GM21360 (cell line): Measurements from ENCODE around the gene HNRNPM.
"Not testable (repeated sequence)": the region's sequence is repeated elsewhere in the genome, so short reads cannot be mapped to it uniquely, and the experiment has no call there.

Source experiments
- ATAC-seq: cut with Tn5 transposase; IDR thresholded peaks from one replicate; pipeline ENCODE4 v1.9.1; 2021; ENCODE audit warnings: mild to moderate bottlenecking, moderate library complexity; ENCODE audit not compliant: unreplicated experiment

Gene HNRNPM, protein sequence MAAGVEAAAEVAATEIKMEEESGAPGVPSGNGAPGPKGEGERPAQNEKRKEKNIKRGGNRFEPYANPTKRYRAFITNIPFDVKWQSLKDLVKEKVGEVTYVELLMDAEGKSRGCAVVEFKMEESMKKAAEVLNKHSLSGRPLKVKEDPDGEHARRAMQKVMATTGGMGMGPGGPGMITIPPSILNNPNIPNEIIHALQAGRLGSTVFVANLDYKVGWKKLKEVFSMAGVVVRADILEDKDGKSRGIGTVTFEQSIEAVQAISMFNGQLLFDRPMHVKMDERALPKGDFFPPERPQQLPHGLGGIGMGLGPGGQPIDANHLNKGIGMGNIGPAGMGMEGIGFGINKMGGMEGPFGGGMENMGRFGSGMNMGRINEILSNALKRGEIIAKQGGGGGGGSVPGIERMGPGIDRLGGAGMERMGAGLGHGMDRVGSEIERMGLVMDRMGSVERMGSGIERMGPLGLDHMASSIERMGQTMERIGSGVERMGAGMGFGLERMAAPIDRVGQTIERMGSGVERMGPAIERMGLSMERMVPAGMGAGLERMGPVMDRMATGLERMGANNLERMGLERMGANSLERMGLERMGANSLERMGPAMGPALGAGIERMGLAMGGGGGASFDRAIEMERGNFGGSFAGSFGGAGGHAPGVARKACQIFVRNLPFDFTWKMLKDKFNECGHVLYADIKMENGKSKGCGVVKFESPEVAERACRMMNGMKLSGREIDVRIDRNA

DNA sequence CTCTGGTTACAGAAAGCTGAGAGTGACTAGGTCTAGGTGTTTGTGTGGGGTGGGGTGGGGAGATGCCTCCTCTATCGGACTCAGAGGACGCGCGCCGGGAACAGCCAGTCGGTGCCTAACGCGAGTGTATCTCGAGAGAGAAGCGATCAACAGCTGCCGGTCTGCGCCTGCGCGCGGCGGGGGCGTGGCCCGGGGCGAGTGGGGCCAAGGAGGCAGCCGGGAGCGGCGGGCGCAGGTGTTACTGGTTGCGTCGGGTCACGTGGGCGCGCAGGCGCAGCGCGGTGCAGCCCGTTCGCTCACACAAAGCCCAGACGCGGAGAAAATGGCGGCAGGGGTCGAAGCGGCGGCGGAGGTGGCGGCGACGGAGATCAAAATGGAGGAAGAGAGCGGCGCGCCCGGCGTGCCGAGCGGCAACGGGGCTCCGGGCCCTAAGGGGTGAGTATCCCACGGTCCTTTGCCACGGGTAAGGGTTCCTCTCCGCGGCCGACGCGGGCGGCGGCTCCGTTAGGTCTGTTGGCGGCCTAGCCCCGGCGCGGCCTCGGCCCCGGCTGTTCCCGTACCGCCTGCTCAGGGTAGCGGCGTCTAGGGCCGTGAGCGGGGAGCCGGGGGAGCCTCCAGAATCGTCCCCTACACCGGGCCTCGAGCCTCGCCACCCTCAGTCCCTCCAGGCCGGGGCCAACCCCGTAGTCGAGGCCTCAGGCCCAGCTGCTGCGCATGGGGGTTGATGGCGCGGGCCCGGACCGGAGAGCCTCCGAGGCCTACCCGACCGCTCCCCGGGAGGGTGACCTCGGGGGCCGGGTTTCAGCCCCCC is at the start of gene HNRNPM:
Gene HNRNPM (plus strand): TSS at position 299 of the 811 bp plus-strand sequence. CDS start 24 bp downstream, at position 323.
- ATAC-seq: peak; percentile 75

DNA sequence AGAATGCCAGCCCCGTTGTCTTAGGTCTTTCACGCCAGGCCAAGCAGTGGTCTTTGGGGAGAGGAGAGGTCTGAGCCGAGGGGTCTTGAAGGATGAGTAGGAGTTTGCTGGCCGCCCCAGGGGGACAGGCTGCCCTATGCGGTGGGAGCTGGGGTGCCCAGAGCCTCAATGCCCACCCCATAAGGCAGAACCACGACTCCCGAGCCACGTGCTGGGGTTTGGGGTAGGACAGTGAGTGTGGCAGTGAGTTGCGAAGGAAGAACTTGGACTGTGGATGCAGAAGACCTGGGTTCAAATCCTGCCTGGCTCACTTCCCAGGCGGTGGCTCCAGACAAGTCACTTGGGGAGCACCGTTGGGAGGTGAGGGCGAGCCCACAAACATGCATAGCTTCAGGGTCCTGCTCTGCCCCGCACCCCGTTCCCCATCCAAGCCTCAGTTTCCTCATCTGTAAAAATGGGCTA is 49.1 kb upstream of the HNRNPM start:
- no peak for ATAC-seq

DNA sequence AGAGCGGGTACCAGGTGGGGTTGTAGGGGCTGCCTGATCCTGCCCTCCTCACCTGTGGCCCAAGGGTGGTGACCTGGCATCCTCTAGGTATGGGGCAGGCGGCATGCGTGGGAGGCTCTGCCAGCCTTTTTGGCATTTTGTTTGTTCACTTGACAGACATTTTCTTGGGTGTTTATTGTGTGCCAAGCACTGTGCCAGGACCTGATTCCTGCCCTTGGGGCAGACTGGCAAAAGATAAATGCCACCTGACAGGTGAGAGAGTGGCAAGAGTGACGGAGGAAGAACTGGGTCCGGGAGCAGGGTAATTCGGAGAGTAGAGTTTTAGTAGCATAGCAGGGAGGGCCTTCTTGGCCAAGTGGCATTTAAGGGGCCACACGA is 48.6 kb upstream of the HNRNPM start:
- no peak for ATAC-seq

DNA sequence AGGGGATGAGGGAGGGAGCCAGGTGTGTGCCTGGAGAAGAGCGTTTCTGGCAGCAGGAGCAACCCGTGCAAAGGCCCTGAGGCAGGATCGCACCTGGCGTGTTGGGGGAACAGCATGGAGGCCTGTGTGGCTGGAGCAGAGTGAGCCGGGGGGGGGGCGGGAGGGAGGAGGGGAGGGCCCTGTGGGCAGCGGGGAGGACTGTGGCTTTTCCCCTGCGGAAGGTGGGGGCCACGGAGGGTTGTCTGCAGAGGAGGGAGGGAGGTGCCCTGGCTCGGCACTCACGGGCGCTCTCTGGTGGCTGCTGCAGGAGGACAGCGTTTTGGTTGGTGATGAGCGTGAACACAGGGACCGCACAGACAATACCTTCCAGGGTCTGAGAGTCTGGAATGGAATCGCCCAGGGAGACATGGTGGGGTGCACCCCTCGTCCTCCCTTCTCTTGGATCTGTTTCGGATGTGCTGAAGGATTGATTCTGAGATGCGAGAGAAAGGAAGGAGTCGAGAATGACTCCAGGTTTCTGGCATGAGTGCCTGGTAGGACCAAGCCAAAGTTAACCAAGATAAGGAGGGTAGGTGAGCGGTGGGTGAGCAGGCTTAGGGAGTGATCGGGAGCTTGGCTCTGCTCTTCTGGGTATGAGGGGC is 48.1 kb upstream of the HNRNPM start:
- ATAC-seq: no peak

DNA sequence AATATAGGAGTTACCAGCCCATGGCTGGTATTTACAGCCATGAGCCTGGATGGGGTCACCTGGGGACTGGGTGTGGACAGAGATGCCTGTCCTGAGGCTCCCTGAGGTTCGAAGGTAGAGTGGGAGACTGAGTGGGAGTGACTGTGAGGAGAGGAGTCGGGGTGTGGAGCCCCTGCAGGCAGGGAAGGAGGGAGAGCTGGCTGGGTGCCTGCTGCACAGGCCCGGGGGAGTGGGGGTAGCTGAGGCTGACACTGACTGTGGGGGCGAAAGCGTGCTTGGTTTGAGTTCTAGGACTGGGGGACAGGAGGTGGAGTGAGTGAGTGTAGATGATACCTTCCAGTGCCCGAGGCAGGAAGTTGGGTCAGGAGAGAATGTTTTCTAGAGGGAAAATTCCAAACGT is 47.5 kb upstream of the HNRNPM start:
- ATAC-seq: no peak

DNA sequence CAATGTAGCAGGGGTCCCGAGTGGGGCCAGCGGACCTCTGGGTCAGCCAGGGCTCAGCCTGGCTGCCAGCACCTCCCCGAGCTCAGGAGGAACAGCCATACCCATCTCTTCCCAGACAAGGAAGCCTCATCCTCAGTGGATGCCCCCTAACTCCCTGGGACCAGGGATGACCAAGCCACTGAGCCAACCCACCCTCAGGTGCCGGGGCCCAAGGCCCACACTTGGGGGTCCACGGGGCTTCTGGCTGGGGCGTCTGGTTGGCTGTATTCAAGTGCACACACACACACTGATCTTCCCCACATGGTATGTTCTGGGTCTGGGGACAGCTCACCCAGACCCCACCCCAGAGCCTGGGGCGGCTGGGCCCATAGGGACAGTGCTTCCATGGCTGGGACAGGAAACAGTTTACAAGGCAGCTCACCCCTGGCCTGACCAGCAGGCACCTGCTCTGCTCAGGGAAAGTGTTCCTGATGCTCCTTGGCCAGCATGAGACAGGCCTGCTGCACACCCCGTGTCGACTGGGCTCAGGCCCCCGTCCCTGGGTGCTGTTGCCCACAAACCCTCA is 46.9 kb upstream of the HNRNPM start:
- no peak for ATAC-seq

DNA sequence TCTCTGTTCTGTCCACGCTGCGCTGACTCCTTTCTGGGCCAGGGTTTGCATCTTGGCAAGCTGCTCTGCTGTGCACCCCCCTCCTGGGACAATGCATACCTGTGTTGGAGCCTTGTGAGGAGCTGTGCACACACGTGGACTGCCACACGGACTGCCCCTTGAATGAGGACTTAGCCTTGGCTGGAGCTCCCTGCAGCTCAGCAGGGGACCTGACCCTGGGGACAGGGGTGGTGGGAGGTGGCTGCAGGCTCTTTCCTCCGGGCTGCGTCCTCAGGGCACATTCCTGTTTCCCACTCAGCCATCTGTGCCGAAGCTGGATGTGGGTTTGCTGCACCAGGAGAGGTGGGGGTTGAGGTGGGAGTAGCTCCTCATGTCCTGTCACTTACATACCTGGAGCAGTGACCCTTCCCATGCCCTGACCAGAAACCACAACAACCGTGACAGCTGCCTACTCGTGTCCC is 46.4 kb upstream of the HNRNPM start:
- ATAC-seq: no peak

DNA sequence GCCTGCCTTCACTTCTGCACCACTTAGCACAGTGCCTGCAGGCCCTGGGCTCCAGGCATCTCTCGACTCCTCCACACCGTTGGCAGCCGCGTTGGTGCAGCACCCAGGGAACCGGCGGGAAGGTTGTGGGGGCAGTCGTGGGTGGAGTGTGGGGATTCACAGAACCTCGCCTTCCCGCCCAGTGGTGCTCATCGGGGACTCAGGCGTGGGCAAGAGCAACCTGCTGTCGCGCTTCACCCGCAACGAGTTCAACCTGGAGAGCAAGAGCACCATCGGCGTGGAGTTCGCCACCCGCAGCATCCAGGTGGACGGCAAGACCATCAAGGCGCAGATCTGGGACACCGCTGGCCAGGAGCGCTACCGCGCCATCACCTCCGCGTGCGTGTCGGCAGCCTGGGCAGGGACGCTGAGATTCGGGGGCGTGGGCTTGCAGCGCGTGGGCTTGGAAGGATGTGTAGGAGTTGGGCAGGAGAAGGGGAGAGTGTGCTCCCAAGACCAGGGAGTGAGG is 45.0 kb upstream of the HNRNPM start:
- ATAC-seq: no peak

DNA sequence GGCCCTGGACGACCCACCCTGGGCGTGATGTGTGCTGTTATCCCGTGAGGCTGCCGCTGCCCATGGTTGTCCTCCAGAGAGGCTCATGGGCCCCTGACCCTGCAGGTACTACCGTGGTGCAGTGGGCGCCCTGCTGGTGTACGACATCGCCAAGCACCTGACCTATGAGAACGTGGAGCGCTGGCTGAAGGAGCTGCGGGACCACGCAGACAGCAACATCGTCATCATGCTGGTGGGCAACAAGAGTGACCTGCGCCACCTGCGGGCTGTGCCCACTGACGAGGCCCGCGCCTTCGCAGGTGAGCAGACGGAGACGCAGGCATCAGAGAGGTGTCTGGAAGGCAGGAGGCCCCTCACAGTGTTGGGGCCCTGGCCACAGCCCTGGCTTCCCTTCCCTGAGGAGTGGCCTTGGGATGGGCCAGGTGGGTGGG is 42.8 kb upstream of the HNRNPM start:
- no peak for ATAC-seq

DNA sequence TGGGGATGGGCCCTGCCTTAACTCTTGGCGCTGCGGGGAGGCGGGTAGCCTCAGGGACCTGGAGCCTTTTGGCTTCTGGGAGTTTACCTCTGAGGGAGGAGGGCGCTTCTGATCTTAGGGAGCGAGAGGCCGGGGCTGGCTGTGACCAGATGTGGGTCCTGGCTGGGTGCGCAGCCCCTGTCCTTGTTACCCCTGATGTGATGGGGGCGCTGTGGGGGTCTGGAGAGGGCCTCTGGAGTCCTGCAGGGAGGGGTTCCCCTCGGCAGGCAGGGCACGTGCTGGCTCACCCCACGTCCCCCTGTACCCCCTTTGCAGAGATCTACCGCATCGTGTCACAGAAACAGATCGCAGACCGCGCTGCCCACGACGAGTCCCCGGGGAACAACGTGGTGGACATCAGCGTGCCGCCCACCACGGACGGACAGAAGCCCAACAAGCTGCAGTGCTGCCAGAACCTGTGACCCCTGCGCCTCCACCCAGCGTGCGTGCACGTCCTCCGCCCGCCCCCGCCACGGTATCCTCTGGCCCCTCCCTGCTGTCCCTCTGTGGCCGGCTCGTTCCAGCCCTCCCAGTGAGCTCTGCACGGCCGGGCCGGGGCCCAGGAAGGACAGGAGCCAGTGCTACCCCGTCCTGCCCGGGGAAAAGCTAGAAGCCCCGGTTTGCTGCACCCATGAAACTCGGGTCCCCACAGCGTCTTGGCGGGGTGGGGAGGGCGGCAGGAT is 41.5 kb upstream of the HNRNPM start:
- no peak for ATAC-seq

DNA sequence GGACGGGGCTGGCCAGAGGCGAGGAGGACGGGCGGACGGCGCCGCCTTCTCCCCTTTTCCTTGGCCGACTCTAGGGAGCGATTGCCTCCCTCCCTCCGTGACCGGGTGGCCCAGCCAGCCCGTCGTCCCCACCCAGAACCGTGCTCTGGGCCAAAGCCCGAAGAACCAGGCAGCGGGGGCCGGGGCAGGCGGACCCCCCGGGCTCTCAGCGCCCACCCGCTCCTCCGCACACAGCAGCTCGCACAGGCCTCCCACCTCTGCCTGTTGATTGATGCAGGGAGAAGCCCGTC is 41.0 kb upstream of the HNRNPM start:
- no peak for ATAC-seq

DNA sequence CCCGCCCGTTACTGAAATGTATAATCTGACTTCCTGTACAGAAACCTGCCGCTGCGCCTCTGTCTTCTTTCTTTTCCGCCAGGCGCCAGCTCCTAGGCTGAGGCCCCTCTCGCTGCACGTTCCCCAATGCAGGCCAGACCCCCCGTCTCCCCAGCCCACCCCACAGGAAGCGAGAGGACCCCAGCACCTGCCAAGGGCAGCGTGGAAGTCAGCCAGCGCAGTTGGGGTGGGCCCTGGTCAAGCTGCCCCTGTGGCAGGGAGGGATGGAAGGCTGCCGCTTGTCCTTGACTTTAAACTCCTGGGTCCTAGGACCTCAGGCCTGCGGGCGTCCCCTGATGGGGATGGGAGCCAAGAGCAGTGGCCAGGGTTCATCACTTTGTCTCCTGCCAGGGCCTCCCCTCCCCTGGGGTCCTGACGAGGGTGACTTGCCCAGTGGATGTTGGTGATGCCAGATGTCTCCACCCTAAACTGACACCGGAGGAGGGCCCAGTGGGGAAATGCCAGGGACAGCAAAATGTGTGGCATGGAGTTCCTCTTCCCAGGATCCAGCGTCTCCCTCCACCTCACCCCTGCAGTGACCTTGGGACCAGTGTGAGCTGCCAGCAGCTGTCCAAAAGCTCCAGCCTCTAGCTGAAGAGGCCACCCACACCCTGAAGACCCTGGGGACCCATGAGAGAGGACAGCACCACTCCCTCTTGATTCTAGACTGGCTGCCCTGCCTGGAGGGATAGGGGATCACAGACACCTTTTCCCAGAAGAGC is 40.2 kb upstream of the HNRNPM start:
- ATAC-seq: no peak

DNA sequence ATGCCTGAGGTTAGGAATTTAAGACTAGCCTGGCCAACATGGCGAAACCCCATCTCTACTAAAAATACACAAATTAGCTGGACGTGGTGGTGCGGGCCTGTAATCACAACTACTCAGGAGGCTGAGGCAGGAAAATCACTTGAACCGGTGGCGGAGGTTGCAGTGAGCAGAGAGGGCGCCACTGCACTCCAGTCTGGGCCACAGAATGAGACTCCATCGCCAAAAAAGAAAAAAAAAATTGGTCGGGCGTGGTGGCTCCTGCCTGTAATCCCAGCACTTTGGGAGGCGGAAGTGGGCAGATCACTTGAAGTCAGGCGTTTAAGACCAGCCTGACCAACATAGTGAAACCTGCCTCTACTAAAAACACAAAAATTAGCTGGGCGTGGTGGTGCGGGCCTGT is 34.1 kb upstream of the HNRNPM start:
- not testable (repeated sequence) for ATAC-seq

DNA sequence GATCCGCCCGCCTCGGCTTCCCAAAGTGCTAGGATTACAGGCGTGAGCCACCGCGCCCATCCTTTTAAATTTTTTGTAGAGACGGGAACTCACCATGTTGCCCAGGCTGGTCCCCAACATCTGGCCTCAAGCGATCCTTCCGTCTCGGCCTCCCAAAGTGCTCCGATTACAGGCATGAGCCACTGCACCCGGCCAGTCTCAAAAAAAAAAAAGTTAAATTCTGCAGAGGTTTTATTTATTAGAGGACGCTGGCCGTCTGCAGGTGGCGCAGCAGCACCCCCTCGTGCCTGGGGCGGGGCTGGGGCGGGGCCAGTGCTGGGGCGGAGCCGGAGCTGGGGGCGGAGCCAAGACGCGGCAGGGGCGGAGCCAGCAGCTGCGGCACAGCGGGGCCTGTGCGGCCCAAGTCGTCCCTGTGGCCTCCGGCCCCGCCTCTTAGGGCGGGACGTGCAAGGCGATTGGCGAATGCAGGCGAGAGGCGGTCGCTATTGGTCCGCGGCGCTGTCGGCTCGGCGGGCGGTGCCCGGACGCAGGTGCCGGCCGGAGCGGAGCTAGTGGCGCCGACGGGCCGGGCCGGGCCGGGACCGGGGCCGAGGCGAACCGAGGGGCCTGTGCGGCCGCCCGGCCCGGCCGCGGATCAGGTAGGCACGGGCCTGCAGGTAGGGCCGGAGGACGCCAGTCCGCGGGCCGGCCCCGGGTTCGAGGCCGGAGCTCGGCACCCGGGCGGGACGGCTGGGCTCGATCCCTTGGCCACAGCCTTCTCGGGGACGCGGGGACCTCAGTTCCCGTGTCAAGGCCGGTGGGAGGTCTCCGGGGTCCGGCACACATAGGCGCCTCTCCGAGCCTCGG is 31.8 kb upstream of the HNRNPM start, which contains the start of gene MARCHF2:
Gene MARCHF2 (plus strand): TSS at position 523 of the 846 bp plus-strand sequence. CDS start 8,536 bp downstream, outside the sequence.
- ATAC-seq: peak; percentile 98

DNA sequence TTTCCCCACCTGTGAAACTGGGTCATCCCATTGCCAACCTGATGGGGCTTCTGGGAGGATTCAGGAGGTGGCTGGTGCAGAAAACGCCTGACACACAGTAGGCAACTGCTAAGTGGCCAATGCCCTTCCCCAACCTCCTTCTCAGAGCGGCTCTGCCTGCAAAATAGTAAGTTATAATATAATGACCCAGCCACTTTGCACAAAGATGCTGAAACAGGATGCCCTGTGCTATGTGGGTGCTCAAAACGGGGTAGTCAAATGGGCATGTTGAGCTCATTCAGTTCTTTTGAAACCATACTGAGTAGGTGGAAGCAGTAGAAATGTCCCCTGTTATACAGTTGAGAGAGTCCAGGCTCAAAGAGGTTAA is 31.2 kb upstream of the HNRNPM start:
- no peak for ATAC-seq

DNA sequence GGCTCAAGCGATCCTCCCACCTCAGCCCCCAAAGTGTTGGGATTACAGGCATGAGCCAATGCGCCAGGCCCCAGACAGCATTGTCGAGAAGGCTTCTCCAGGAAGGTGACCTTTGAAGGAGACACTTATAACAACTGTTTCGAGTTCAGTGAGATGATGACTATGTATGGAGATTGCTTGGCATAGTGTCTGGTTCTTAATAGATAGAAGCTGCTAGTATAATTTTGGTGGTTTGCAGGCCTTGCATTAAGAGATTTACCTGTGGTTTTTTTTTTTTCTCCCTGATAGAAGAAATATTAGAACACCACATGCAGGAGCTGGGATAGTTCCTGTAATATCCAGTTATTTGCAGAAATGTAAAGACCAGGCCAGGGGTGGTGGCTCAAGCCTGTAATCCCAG is 28.0 kb upstream of the HNRNPM start:
- ATAC-seq: no peak

DNA sequence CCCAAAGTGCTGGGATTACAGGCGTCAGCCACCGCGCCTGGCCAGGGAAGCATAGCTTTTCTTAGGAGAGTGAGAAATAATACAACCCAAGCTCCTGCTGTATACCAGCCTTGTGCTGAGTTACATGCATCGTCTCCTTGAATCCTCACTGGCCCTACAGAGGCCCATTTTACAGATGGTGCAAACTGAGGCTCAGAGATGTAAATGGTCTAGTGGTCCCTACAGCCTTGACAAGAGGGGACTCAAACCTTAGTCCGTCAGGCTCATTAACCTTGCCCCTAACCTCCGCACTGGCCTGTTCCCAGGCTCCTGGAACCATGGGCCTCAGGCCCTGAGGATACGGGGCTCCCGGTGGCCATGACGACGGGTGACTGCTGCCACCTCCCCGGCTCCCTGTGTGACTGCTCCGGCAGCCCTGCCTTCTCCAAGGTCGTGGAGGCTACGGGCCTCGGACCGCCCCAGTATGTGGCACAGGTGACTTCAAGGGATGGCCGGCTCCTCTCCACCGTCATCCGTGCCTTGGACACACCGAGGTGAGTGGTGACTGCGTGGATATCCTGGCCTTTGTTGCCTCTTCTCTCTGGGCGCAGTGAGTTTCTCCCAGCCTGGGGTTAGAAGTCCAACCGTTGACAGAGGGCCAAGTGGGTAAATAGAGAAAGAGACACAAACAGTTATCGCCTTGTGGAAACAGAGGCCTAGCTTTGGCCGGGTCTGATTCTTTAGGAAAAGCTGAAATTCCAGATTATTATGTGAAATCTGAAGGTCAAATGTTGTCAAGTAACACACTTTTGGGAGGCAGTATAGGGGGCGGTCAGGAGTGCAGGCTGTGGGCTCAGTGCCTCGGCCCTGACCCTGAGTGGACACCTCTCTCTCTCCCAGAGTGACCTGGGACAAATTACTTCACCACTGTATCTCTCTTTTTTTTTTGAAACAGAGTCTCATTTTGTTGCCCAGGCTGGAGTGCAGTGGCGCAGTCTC is 23.0 kb upstream of the HNRNPM start:
- no peak for ATAC-seq
